Activated naive CD4-positive, alpha-beta T cell treated with anti-CD3 and anti-CD28 coated beads, Interleukin-2, amount 50 U/mL, for 16 hours (primary cell): ENCODE measurements around the gene DNAL1.
"Not testable (repeated sequence)": the region's sequence is repeated elsewhere in the genome, so short reads cannot be mapped to it uniquely, and the experiment has no call there.

Source experiments
- DNase-seq: peaks from one replicate; pipeline ENCODE4 v3.0.0-alpha.2; 2020

DNAL1 gene

DNA sequence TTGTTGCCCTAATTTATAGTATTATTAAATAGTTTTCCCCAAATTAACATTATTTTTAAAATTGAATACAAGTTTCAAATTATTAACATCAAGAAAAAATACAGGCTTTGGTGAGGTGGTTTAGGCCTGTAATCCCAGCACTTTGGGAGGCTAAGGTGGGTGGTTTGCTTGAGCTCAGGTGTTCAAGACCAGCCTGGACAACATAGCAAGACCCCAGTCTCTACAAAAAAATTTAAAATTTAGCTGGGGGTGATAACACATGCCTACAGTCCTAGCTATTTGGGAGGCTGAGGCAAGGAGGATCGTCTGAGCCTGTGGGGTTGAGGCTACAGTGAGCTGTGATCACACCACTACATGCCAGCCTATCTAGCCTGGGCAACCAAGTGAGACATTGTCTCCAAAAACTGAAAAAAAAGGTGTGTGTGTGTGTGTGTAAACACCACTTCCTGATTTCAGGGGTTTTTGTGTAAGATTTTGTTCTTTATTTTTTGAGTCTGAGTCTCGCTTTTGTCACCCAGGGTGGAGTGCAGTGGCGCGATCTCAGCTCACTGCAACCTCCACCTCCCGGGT is 3.9 kb upstream of the DNAL1 start:
- no peak for DNase-seq

DNA sequence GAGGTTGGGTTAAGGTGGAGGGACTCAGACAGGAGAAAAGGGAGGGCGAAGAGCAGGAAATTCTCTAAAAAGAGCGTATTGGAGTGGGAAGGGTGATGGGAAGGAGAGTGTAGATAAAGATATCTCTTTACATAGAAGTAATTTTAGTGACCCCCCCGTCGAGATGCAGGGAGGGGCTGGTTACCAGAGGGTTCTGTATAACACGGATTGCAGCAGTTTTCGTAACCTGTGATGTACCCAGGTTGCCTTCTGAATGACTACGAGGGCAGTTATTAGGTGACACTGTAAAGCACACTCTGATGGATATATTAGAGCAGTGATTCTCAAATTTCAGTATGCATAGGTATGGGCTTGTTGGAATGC is 443 bp downstream of the DNAL1 start:
- DNase-seq, result no peak

- DNase-seq, result no peak
These were observed 6.2 kb downstream of the DNAL1 start for GRCh38 chr14:73651005-73651404.

DNA sequence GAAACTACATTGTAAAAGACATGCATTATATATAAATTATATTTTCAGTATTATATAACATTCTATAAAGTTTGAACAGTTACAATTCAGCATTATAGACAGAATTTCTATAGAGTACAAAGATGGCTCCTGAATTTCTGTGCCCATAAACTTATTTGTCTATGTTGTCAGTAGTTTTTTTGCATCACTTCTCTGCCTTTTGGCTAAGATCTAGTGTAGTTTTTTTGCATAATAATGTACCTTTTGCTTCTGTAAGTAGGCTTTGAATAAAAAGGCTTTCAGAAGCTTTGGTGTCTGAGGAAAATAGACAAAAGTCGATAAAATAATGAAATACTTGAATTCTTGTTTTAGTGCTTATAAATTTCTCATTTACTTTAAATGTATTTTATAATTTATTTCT is 11.1 kb downstream of the DNAL1 start:
- DNase-seq, result no peak

GRCh38 chr14:73659202-73659601 is 14.4 kb downstream of the DNAL1 start:
- not testable (repeated sequence) for DNase-seq

- DNase-seq, result no peak
These were observed 15.7 kb downstream of the DNAL1 start for GRCh38 chr14:73660511-73660910.

DNA sequence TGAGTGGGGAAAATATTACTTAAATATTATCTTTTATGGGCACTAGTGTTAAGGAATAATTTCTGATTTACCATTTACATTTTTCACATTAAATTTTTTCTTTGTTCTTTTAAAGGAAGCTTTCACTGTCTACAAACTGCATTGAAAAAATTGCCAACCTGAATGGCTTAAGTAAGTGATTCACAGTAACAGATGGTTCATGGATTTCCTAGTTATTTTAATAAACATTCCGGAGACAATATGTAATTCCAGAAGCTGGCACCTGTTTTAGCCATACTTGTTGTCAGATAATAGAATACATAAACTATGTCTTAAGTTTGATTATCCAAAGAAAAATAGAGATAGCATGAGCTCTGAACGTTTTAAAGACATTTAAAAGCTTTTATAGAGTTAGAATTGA is 17.1 kb downstream of the DNAL1 start:
- no peak for DNase-seq

- DNase-seq, result no peak
These were observed 17.7 kb downstream of the DNAL1 start for GRCh38 chr14:73662487-73662943.

DNA sequence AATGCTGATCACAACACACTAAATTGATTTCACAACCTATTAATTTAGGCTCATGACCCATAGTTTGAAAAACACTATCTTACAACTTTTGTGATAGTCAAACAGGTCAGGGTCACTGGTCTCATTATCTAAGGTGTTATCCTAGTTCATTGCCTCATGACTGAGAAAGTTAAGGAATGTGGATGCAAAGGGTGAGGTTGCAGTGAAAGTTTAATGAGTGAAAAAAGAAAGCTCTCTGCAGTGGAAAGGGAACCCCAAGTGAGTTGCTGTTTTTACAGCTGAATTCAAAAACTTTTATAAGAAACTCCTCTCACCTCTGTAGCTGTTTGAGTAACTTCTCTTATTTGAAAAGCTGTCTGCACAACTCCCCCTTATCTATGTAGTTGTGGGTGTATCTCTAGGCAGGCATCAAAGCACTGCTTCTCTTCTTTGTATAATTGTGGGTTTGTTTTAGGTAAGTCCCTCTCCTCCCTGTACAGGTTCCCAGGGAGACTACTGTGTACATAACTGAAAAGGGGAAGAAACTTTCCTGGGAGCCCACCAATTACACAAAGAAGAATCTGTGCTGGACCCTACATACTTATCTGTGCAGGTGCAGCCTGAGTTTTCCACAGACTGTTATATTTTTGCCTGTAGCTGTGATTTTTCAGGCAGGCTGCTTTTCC is 18.9 kb downstream of the DNAL1 start:
- no peak for DNase-seq

DNA sequence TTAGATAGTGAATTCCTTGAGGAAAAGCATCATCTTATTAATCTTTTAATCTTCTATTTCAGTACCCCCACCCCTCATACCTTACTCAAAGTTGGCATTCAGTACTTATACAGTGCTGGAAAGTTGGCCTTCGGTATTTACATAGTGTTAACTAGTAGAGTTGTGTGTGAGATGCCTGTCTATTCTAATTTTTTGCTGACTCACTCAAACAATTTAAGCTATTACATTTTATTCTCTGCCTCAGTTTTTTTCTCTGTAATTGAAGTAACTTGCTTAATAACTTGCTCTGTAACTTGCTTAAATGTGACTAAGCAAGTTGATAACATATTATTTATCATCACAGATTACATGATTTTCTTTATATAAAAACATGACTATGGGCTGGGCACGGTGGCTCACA is 20.3 kb downstream of the DNAL1 start:
- no peak for DNase-seq

DNA sequence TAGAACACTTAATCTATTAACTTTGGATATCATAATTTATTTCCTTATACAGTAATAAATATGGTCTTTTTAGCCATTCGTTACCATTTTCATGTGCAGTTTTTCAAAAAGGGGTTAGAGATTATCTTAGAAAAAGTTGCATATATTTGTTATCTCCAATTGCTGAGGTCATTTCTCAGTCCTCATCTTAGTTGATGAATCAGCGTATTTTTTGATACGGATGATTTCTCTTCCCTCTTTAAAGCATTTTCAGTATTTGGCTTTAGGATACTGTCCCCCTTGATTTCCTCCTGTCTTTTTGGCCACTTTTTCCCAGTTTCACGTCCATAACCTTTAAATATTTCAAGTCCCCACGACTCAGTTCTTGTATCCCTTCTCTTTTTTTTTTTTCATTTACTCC is 21.8 kb downstream of the DNAL1 start:
- DNase-seq, result no peak

GRCh38 chr14:73667854-73668253 is 23.1 kb downstream of the DNAL1 start:
- no peak for DNase-seq

DNA sequence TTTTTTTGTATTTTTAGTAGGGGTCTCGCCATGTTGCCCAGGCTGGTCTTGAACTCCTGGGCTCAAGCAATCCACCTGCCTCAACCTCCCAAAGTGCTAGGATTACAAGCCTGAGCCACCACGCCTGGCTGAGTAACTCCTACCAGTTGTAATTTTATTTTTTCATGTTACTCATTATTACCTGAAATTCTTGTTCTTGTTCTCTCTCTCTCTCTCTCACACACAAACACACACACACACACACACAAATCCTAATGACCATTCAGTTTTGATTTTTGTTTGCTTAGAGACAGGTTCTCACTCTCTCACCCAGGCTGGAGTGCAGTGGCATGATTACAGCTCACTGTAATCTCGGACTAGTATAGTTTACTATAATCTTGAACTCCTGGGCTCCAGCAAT is 30.2 kb downstream of the DNAL1 start:
- no peak for DNase-seq

DNA sequence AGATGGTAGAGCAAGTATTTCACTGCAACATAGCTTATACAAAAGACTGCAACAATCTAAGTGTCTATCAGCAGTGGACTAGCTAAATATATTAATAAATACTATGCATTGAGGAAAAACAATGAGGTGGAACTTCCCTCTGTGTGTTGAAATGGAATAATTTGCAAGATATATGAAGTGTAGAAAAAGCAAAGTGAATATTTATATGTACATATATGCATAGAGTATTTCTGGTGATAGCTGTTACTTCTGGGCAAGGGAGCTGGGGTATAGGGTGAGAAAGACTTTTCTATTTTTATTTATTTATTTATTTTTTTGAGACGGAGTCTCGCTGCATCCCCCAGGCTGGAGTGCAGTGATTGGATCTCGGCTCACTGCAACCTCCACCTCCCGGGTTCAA is 33.9 kb downstream of the DNAL1 start:
- no peak for DNase-seq

GRCh38 chr14:73680821-73681220 is 36.0 kb downstream of the DNAL1 start:
- no peak for DNase-seq

DNA sequence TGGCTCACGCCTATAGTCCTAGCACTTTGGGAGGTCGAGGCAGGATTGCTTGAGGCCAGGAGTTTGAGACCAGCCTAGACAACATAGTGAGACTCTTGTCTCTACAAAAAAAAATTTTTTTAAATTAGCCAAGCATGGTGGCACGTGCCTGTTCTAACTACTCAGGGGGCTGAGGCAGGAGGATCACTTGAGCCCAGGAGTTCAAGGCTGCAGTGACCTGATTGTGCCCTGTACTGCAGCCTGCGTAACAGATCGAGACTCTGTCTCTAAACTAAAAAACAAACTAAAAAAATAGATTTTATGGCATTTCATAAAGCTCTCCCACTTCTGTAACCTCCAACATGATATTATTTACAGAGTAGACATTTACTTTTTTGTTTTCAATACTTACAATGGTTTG is 39.8 kb downstream of the DNAL1 start:
- DNase-seq, result no peak

DNA sequence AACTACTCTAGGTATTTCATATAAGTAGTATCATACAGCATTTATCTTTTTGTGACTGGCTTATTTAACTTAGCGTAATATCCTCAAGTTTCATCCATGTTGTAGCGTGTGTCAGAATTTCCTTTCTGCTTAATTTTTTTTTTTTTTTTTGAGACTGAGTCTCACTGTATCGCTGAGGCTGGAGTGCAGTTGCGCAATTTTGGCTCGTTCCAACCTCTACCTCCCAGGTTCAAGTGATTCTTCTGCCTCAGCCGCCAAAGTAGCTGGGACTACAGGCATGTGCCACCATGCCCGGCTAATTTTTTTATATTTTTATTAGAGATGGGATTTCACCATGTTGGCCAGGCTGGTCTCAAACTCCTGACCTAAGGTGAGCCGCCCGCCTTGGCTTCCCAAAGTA is 40.5 kb downstream of the DNAL1 start:
- DNase-seq, result no peak

DNA sequence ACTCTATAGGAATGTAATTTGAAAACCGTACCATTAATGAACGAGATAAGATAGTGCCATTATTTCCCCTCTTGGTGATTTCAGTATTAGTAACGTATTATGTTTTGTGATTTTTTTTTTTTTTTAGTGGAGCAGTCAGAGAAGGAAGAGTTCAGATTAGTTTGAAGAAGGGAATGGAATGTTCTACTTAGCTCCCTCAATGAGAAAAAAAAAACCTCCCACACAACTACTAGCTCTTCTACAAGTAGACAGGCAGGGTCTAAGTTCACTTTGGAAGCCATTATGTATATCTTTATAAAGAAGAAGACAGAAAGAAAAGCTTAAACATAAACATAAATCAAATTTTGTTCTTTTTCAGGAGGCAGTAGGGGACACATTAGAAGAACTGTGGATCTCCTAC is 42.1 kb downstream of the DNAL1 start:
- no peak for DNase-seq

- no peak for DNase-seq
These were observed 49.3 kb downstream of the DNAL1 start for GRCh38 chr14:73694083-73694482.

DNA sequence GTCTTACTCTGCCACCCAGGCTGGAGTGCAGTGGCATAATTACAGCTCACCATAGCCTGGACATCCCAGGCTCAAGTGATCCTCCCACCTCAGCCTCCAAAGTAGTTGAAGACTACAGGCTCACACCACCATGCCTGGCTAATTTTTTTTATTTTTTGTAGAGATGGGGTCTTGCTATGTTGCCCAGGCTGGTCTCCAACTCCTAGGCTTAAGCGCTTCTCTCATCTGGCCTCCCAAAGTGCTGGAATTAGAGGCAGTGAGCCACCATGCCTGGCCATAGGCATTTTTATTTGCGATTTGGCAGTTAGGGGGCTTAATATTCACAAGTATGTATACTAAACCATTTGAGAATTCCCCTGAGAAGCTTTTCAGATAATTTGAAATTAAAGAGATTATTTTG is 50.3 kb downstream of the DNAL1 start:
- DNase-seq, result no peak

- no peak for DNase-seq
These were observed 51.2 kb downstream of the DNAL1 start for GRCh38 chr14:73695997-73696396.

DNA sequence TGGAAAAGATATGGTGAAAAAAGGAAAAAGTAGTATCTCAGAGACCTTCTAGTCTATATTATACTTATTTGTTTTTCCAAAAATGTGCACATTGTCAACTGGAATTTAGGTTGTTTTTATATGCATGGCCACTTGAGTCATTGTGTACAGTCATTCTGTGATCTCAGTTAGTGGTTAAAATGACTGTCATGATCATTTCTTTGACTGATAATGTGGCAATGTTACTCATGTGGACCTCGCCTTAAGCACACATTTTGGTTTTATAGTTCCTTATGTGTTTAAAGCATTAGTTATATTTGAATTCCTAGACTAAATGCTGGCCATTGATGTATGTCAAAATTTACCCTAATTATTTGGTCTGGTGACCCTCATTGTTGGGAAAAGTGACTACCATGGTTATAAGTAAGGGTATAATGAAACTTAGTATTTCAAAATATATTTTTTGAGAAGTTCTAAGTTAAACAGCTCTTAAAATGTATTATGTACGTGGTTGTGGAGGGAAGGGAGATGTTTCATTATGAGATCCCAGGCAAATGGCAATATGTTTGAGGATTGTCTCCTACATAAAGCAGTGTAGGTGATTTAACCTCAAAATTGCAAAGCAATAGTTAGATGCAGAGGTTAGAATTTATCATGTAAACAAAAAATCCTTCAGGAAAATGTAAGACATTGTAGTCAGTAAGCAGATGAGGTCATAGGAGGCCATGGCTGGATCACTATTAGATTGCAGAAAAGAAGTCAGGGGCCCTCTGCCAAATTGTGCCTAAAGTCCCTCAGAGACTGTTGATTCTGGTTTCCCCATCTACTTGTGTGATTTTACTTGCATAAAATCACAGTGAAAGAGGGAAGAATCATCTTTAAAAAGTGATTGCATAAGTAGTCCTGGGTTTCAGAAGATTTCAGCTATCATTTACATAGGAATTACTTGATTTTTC is 51.9 kb downstream of the DNAL1 start:
- no peak for DNase-seq

DNA sequence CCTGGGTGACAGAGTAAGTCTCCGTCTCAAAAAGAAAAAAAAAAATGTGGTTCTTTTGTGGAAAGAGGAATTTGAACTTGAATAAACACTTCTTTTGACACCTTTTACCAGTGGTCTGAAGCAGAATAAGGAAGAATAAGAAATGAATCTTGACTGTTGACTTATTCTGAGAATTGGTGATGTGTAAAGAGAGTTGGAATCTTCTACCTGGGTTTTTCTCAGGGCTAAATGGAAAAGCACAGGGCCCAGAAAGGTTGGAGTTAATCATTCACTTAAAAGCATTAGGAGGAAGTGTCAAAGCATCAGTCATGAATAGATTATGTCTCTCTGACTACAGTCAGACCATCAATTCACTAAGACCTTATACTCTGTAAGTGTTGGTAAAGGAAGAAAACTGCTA is 55.5 kb downstream of the DNAL1 start:
- DNase-seq, result no peak

DNA sequence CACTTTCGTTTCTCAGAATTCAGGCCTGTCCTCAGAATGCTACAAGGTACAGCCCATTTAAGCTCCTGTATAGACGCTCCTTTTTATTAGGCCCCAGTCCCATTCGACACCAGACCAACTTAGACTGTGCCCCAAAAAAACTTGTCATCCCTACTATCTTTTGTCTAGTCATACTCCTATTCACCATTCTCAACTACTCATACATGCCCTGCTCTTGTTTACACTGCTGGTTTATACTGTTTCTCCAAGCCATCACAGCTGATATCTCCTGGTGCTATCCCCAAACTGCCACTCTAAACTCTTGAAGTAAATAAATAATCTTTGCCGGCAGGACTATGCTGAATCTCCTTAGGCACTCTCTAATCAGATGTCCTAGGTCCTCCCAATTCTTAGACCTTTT is 63.3 kb downstream of the DNAL1 start:
- not testable (repeated sequence) for DNase-seq
